Loucy (cell line): ENCODE measurements around the gene TMEM82.

Source experiments
- EZH2phosphoT487 ChIP-seq: fragments of 200-600 bp; IDR thresholded peaks from 2 replicates; pipeline ENCODE4 v1.6.1; 2018; ENCODE audit warnings: antibody characterized with exemption, mild to moderate bottlenecking, moderate library complexity, borderline replicate concordance
- TF ChIP-seq, protein P1 (sequence below): fragments of 200-600 bp; sonication (generic); conservative IDR thresholded peaks from 2 replicates; pipeline ENCODE4 v1.5.1; 2014; ENCODE audit warnings: mild to moderate bottlenecking, antibody characterized with exemption, low read length

DNA sequence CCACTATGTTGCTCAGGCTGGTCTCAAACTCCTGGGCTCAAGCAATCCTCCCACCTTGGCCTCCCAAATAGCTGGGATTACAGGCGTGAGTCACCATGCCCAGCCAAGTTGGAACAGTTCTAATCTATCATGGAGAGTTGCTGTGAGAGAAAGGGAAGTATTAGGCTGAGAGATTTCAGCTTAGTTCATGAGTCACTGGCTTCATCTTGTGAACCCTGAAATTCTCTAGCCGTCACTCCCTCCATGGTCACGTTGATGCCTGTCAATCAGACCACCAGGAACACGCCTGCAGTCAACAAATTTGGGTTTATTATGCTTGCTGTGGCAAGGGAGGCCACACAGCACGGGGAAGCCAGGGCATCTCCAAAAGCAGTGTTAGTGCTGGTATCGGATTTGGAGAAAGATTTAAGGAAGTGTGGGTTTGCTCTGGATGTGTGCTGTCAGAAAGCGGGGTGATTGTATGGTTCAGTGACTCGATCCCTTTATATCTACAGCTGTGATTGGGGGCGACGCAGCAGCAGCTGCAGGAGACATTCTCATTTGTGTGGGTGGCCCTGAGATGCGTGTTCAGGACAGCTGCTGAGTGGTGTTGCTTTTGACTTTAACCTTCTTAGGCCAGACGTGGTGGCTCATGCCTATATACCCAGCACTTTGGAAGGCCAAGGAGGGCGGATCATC lies 46.5 kb downstream of the TMEM82 start:
- TF ChIP-seq, protein P1, sequence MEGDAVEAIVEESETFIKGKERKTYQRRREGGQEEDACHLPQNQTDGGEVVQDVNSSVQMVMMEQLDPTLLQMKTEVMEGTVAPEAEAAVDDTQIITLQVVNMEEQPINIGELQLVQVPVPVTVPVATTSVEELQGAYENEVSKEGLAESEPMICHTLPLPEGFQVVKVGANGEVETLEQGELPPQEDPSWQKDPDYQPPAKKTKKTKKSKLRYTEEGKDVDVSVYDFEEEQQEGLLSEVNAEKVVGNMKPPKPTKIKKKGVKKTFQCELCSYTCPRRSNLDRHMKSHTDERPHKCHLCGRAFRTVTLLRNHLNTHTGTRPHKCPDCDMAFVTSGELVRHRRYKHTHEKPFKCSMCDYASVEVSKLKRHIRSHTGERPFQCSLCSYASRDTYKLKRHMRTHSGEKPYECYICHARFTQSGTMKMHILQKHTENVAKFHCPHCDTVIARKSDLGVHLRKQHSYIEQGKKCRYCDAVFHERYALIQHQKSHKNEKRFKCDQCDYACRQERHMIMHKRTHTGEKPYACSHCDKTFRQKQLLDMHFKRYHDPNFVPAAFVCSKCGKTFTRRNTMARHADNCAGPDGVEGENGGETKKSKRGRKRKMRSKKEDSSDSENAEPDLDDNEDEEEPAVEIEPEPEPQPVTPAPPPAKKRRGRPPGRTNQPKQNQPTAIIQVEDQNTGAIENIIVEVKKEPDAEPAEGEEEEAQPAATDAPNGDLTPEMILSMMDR: no peak
- no peak for TF ChIP-seq EZH2phosphoT487
